HG03039 (cell line): ENCODE measurements around the gene TFF1.

Source experiments
- ATAC-seq: cut with Tn5 transposase; IDR thresholded peaks from one replicate; pipeline ENCODE4 v1.9.1; 2021; ENCODE audit warnings: mild to moderate bottlenecking, moderate library complexity; ENCODE audit not compliant: unreplicated experiment

The TFF1 gene

GRCh38 chr21:42346866-42347600, 19.3 kb downstream of the TFF1 start:
- no peak for ATAC-seq

DNA sequence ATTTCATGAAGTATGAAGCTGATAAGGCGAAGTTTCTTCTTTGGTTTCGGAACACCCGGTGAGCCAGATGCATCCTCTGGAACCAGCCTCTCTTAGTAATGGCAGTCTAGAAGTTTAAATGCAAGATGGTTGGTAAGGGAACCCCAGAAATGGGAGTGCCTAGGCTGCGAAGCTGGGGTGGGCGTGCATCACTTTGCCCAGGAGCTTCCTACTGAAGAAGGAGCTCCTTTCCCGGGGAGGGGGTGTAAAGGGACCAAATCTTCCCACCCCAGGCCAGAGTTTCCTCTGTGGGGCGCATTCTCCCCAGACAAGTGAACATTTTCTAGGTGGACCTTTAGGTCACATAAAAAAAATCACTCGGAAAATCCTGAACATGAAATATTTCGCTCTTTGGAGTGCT, 19.9 kb downstream of the TFF1 start:
- no peak for ATAC-seq

DNA sequence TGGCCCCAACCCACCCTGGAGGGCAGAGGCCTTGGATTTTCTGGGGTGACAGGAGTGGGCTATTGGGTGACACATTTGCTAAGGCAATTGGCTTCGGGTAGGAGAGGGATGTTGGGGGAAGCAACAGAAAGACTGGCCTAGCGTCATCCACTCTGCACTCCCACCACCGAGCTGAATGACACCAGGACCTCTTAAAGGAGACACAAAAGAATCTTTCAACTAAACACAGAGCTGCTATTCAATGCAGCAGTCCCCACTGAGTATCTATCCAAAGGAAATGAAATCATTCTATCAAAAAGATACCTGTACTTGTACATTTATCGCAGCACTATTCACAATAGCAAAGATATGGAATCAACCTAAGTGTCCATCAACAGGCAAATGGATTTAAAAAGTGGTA, 21.7 kb downstream of the TFF1 start:
- no peak for ATAC-seq

- no peak for ATAC-seq
Measured at GRCh38 chr21:42343963-42344510, 22.3 kb downstream of the TFF1 start.

DNA sequence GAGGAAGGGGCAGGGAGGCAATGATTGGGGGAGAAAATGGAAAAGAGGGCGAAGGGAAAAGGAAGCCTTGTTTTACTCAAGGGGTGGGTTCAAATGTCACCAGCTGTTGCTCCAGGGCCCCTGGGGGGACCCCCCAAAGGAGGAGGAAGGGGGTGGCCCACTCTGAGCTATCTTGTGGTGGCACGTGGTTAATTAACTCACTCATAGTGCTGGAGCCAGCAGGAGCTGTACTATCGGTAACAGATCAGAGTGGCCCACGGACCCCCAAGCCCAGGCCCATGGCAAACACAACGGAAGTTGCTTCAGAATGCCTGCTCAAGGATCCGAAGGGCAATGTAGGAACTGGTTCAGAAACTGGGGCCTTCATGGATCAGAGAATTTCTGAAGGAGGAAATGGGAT, 22.8 kb downstream of the TFF1 start:
- ATAC-seq: no peak

GRCh38 chr21:42343101-42343500, 23.2 kb downstream of the TFF1 start:
- no peak for ATAC-seq

DNA sequence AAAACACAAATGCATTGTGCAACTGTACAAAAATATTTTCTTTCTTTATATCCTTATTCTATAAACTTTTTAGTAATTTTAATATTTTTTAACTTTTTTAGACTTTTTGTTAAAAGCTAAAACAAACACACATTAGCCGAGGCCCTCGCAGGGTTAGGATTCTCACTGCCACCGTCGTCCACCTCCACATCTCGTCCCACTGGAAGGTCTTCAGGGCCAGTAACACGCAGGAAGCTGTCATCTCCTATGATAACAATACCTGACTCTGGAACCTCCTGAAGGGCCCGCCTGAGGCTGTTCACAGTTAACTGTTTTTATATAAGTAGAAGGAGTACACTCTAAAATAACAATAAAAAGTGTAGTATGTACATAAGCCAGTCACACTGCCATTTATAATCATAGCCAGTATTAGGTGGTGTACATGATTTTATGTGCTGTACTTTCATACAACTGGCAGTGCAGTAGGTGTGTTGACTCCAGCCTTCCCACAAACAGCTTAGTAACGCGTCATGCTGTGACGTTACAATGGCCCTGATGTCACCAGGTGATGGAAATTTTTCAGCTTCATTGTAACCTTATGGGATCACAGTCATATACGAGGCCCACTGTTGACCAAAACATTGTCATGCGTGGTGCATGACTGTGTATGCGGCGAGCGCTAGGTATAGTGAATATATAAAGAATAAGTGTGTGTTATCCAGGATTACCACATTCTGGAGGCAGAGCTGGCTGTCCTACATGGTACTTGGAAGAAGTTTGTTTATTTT, 24.4 kb downstream of the TFF1 start:
- ATAC-seq: no peak

- ATAC-seq: no peak
Measured at GRCh38 chr21:42340187-42341050, 25.9 kb downstream of the TFF1 start.

GRCh38 chr21:42338729-42339715, 27.3 kb downstream of the TFF1 start:
- no peak for ATAC-seq

- ATAC-seq: no peak
Measured at GRCh38 chr21:42337830-42338728, 28.3 kb downstream of the TFF1 start.

GRCh38 chr21:42337276-42337675, 29.1 kb downstream of the TFF1 start:
- ATAC-seq: no peak

- no peak for ATAC-seq
Measured at GRCh38 chr21:42336054-42336453, 30.3 kb downstream of the TFF1 start.

- ATAC-seq: no peak
Measured at GRCh38 chr21:42332557-42333317, 33.6 kb downstream of the TFF1 start.

DNA sequence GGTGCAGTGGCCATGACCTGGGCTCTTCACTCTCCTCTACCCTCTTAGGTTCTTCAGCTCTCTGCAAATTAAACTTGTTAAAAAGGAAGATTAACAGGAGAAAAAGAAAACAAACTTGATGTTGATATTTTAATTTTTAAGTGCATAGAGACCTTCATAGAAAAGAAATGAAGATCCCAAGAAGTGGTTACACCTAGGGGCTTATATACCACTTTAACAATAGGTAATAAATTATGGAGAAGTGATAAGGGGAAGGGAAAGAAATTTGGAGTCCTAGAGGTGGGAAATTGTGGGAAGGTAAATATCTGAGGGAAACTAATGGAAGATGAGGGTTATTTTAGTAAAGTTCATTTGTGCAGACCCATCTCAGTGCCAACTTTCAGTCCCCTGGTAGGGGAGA, 34.7 kb downstream of the TFF1 start:
- ATAC-seq: no peak

DNA sequence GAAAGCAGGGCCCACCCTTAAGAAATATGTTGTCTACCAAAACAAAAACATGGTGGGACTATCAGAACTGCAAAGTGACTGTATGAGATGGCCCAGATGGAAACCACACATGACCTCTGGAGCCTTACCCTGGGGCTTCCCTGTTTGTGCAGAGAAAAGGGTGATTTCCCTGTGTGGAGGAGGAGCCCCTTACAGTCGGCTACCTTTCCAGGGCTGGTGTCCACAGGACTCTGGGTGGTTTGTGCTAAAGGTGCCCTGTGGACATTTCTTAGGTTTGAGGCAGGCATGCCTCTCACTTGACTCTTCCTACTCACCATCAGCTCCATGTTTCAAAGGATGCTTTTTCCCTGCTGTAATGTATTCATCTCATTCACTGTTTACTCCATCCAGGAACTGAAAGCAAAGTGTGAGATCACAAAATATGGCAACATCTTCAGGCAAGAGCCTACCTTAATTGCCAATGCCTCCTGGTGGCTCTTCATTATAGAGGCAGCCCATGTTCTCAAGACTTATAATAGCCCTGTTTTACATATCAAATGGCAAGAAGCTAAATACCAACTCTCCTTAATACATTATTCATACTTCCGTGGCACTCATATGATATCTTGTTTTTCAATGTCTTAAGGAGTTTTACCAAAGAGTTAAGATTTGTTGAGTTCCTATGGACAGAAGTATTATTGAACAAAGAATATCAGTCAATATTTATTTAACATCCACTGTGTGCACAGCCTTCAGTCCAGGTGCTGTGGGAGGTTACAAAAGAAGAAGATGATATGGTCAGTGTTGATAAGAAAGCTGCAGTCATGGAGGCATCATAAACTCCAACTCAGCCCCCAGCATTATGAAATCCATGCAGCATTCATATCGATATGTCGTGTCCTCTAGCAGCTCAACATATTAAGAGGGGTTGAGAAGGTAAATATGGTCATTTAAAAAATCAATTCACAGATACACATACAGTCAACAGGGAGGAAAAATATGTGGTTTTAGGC, 35.7 kb downstream of the TFF1 start:
- no peak for ATAC-seq

DNA sequence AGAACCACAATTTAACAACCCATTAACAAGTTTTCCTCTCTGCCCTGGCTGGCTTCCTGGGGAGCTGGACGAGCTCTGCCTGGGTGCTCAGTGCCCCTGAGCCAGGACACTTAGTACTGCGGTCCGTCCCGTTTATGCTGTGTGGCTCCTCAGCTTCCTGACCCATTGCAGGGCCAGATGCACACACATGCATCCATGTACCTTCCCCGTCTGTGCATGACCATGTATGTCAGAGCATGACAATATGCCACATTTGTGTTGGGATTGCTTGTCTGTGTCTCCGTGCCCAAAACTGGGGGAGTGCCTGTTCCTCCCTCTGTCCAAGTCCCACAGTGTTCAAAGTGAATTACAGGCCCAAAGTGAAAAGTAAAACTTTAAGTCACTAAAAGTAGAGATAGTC, 41.4 kb downstream of the TFF1 start:
- ATAC-seq: no peak

GRCh38 chr21:42321845-42322244, 44.5 kb downstream of the TFF1 start:
- no peak for ATAC-seq
